ENCODE data around the gene PPP1R26. TPM values are rescaled to one million over a fixed set of nuclear protein-coding genes. Genes with fewer than 3 reads are reported as not detected.

Gene PPP1R26
- total RNA-seq, 1 donor from 2014 or later: 48.0 TPM

- no peak for DNase-seq (ENCODE audit: low read depth)
- TF ChIP-seq CTCF (IDR thresholded peaks at IDR 0.05; ENCODE audit: insufficient read depth, low read length, poor library complexity, severe bottlenecking): no peak
- no peaks in the 10 kb centered on the region for H3K36me3 ChIP-seq (ENCODE audit: control insufficient read depth, insufficient read depth, low read length)
- H3K4me3 ChIP-seq (ENCODE audit: low read depth, low read length): no peak overlapping the region
- no peaks in the 10 kb centered on the region for H3K27me3 ChIP-seq (ENCODE audit: control insufficient read depth, insufficient read depth, low read length)
Measured at GRCh38 chr9:135506327-135507103, 26.9 kb downstream of the PPP1R26 start.

DNA sequence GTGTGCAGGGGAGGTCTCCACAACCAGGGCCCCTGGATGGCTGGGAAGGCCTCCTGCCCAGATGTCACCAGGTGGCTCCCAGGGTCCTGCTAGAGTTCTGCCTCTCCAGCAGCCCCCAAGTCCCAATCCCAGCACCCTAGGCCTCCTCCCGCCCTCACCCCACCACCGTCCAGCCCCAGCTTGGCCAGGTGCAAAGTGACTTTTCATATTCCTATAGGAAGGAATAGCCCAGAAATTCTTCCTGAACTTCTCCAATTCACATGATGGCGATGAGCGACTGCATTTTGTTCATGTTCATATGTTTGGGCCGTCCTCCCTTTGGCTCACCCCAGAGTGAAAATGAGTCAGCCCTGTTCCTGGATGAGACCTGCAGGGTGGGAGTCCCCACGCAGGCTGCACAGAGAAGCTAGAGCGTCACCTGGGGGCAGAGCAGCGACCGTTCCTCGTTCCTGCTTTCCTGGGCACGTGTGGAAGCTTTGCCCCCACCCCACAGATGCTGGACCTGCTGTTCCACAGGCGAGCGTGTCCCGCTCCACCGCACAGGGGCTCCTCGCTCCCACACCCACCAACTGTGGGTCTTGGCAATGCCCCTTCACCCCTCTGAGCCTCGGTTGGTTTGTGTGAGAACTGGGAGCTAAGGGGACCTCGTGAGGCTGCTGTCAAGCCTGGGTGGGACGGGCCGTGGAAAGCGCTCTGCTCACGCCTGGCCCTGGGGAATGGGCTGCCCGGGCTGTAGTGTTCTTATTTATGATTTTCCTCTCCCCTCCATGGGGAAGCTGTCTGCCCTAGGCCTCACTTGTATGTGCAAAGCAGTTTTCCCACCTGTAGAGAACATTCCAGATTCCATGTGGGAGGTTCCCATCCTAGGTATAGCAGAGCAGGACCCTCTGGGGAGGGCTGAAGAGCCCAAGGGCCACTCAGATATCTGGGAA is 27.8 kb downstream of the PPP1R26 start:
- Histone ChIP-seq H3K4me3 (ENCODE audit: low read depth, low read length) (no peak overlapping the region), H3K27me3 (ENCODE audit: control insufficient read depth, insufficient read depth, low read length) (no peaks in the 10 kb centered on the region), H3K36me3 (ENCODE audit: control insufficient read depth, insufficient read depth, low read length) (no peaks in the 10 kb centered on the region)
- no peak for DNase-seq (ENCODE audit: low read depth)
- TF ChIP-seq CTCF (IDR thresholded peaks at IDR 0.05; ENCODE audit: insufficient read depth, low read length, poor library complexity, severe bottlenecking): no peak

- TF ChIP-seq CTCF (IDR thresholded peaks at IDR 0.05; ENCODE audit: insufficient read depth, low read length, poor library complexity, severe bottlenecking): no peak
- Histone ChIP-seq H3K36me3 (ENCODE audit: control insufficient read depth, insufficient read depth, low read length) (no peaks in the 10 kb centered on the region), H3K4me3 (ENCODE audit: low read depth, low read length) (no peak overlapping the region), H3K27me3 (ENCODE audit: control insufficient read depth, insufficient read depth, low read length) (no peaks in the 10 kb centered on the region)
- no peak for DNase-seq (ENCODE audit: low read depth)
Measured at GRCh38 chr9:135508211-135508820, 28.7 kb downstream of the PPP1R26 start.

DNA sequence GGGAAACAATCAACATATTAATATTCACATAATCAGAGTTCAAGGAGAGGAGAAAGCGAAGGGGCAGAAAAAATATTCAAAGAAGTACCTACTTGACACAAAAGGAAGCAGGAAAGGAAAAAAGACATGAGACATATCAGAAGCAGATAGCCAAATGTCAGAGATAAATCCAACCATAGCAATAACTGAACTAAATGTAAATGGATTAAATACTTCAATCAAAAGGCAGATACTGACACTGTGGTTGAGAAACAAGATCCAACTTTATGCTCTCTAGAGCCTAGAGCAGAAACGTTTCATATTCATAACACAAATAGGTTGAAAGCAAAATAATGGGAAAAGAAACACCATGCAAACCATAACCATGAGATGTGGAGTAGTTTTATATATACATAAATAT is 29.9 kb downstream of the PPP1R26 start:
- TF ChIP-seq CTCF (IDR thresholded peaks at IDR 0.05; ENCODE audit: insufficient read depth, low read length, poor library complexity, severe bottlenecking): no peak
- H3K4me3 ChIP-seq (ENCODE audit: low read depth, low read length): no peak overlapping the region
- no peaks in the 10 kb centered on the region for H3K36me3 ChIP-seq (ENCODE audit: control insufficient read depth, insufficient read depth, low read length)
- DNase-seq (ENCODE audit: low read depth): no peak
- no peaks in the 10 kb centered on the region for H3K27me3 ChIP-seq (ENCODE audit: control insufficient read depth, insufficient read depth, low read length)

- no peak overlapping the region for H3K4me3 ChIP-seq (ENCODE audit: low read depth, low read length)
- TF ChIP-seq CTCF (IDR thresholded peaks at IDR 0.05; ENCODE audit: insufficient read depth, low read length, poor library complexity, severe bottlenecking): no peak
- H3K27me3 ChIP-seq (ENCODE audit: control insufficient read depth, insufficient read depth, low read length): no peaks in the 10 kb centered on the region
- no peaks in the 10 kb centered on the region for H3K36me3 ChIP-seq (ENCODE audit: control insufficient read depth, insufficient read depth, low read length)
- no peak for DNase-seq (ENCODE audit: low read depth)
Measured at GRCh38 chr9:135512241-135512603, 32.6 kb downstream of the PPP1R26 start.

Data from kidney epithelial cell (primary cell).